ENCODE data around the gene HELLS. TPM values are rescaled to one million over a fixed set of nuclear protein-coding genes. Genes with fewer than 3 reads are reported as not detected.
"Not testable (repeated sequence)": the region's sequence is repeated elsewhere in the genome, so short reads cannot be mapped to it uniquely, and the experiment has no call there.

The HELLS gene
- total RNA-seq, 1 experiment from 2014 or later: 35.8 TPM

GRCh38 chr10:94602729-94603515, 57.3 kb downstream of the HELLS start:
- no peak for DNase-seq (ENCODE audit: extremely low read depth, low read depth)

GRCh38 chr10:94607111-94607510, 61.5 kb downstream of the HELLS start:
- no peak for DNase-seq (ENCODE audit: extremely low read depth, low read depth)

GRCh38 chr10:94608559-94608958, 63.0 kb downstream of the HELLS start:
- DNase-seq (ENCODE audit: extremely low read depth, low read depth): no peak

GRCh38 chr10:94614558-94614957, 69.0 kb downstream of the HELLS start:
- no peak for DNase-seq (ENCODE audit: extremely low read depth, low read depth)

GRCh38 chr10:94617389-94617944, 71.9 kb downstream of the HELLS start:
- no peak for DNase-seq (ENCODE audit: extremely low read depth, low read depth)

GRCh38 chr10:94622666-94623205, 77.1 kb downstream of the HELLS start:
- DNase-seq (ENCODE audit: extremely low read depth, low read depth): no peak

- no peak for DNase-seq (ENCODE audit: extremely low read depth, low read depth)
Observed at GRCh38 chr10:94623572-94623971, 78.0 kb downstream of the HELLS start.

GRCh38 chr10:94626476-94626875, 80.9 kb downstream of the HELLS start:
- no peak for DNase-seq (ENCODE audit: extremely low read depth, low read depth)

GRCh38 chr10:94627511-94627910, 81.9 kb downstream of the HELLS start:
- DNase-seq (ENCODE audit: extremely low read depth, low read depth): no peak

GRCh38 chr10:94630017-94630688, 84.6 kb downstream of the HELLS start:
- DNase-seq (ENCODE audit: extremely low read depth, low read depth): peak; percentile 28

GRCh38 chr10:94631077-94631875, 85.7 kb downstream of the HELLS start:
- DNase-seq (ENCODE audit: extremely low read depth, low read depth): no peak

- DNase-seq (ENCODE audit: extremely low read depth, low read depth): no peak
Observed at GRCh38 chr10:94632954-94633353, 87.4 kb downstream of the HELLS start.

GRCh38 chr10:94638097-94638496, 92.5 kb downstream of the HELLS start:
- DNase-seq (ENCODE audit: extremely low read depth, low read depth): not testable (repeated sequence)

- no peak for DNase-seq (ENCODE audit: extremely low read depth, low read depth)
Observed at GRCh38 chr10:94639902-94640301, 94.3 kb downstream of the HELLS start.

GRCh38 chr10:94640562-94640961, 95.0 kb downstream of the HELLS start:
- no peak for DNase-seq (ENCODE audit: extremely low read depth, low read depth)

GRCh38 chr10:94641480-94641879, 95.9 kb downstream of the HELLS start:
- DNase-seq (ENCODE audit: extremely low read depth, low read depth): no peak

GRCh38 chr10:94644352-94644751, 98.8 kb downstream of the HELLS start:
- DNase-seq (ENCODE audit: extremely low read depth, low read depth): no peak

- no peak for DNase-seq (ENCODE audit: extremely low read depth, low read depth)
Observed at GRCh38 chr10:94645285-94645684, 99.7 kb downstream of the HELLS start.
